Tibial nerve (tissue), 3 donors: ENCODE results near the gene PRMT5.

Experiments used
- CTCF ChIP-seq, 5 experiments: fragments of 200-600 bp in 3 of 5; fragments of 450-650 bp in 2 of 5; sonication (generic) in 3 of 5; IDR thresholded peaks; one replicate each; pipeline ENCODE4 v1.5.1; 2016 to 2019; ENCODE audit warnings: antibody characterized with exemption in 5 of 5, mild to moderate bottlenecking in 3 of 5, moderate library complexity in 2 of 5
- POLR2A ChIP-seq, 2 donors: fragments of 450-650 bp; IDR thresholded peaks; one replicate each; pipeline ENCODE4 v1.6.1; 2017; ENCODE audit warnings: antibody characterized with exemption in 2 of 2, mild to moderate bottlenecking in 2 of 2, moderate library complexity in 2 of 2

- TF ChIP-seq CTCF (IDR thresholded peaks at IDR 0.05) (no peak), POLR2A (IDR thresholded peaks at IDR 0.05) (no peak)
Measured at GRCh38 chr14:22895402-22895801, 33.8 kb downstream of the PRMT5 start.
